Measurements from ENCODE around the gene TAS1R2.
"Not testable (repeated sequence)": the region's sequence is repeated elsewhere in the genome, so short reads cannot be mapped to it uniquely, and the experiment has no call there.

The TAS1R2 gene

DNA sequence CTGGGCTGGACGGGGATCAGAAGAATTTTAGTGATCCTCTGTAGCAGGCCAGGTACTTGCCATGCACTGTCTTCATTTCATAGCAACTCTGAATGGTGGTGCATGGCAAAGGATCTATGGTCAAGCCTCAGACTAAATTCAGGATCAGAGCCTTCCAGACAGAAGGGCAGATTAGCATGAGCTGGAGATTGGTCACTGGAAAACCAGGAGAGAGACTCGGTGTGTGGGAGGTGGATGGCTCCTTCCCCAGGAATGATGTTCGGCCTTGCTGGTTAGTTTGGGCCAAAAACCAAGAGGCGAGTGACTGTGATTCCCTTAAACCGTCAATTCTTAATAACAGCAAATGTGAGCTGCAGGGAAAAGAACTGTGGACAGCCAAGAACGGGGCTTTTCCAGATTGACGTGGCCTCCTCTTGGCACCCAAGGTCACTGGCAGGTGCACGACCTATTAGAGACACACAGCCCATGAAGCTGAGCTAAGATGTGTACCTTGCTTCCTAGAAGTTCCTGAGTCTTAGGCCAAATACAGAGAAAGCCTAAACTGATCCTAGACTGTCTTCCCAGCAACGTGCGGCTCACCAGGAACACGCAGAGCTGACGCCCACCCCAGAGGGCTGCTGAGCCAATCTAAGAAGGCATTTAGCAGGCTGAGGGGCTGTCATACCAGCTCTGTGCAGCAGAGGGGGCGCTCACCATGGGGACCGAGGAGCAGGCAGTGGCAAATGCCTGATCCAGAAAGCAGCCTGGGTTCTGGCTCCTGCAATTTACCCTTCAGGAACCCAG, 24.4 kb upstream of the TAS1R2 start:
- peak; percentile 33 for DNase-seq

DNA sequence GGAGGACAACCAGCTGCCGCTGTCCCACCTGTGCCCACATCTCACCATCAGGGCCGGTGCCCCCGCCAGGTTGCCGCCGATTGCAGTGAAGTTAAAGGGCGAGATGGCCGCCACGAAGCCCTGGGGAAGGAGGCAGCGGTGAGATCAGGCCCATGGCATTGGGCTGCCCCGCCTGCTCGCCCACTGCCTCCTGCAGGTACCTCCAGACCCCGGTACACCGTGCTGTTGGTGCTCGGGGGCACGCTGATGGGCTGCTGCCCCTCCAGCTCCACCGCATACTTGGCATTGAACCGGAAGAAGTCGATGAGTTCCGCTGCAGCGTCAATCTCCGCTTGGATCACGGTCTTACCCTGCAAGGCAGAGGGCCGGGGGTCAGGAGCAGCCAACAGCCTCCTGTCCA, 23.6 kb upstream of the TAS1R2 start:
- no peak for DNase-seq

DNA sequence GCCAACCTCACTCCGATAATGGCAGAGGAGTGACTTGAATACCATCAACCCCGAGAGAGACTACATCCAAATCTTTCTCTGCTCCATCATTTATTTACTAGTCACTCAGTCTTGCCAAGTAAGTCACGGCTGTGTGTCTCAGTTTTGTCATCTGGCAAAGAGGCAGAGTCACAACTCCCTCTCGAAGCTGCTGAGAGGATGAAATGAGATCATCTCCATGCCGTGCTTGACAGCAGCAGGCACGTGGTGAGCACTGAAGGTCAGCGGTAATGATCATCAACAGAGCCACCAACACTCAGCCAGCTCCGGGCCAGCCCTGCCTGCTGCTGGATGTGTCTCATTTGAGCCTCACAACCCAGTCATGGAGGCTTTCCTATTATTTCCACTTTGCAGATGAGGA, 23.0 kb upstream of the TAS1R2 start:
- DNase-seq, result no peak

DNA sequence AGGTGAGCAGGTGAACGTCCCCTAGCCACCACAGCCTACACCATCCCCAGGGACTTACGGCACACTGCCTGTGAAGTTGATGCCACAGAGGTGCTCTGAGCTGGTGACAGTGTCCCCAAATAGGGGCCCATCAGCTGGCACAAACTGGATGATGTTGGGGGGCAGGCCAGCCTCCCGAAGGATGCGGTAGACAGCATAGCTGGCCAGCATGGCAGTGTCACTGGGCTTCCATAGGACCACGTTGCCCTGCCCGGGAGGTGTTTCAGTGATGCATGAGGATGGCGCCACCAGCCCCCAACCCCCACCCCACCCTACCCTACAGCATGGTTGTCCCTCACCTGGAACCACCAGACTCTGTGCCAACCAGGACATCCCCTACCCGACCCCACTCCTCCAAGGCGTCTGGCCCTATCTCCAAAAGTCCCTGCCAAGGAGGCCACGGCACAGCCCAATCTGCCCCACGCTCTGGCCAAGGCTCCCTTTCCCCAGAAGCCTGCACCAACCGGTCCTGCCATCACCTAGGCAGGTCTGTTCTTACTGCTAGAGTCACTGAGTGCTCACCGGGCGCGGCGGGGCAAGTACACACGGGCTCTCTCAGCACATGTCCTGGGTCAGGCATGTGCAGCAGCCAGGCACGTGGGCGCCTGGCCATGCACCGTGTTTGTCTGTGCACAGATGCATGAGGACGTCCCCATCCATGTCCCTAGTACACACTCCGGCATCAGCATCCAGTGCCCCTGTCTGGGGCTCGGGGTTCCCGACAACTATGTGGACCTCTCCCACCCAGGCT, 22.4 kb upstream of the TAS1R2 start:
- no peak for DNase-seq

DNA sequence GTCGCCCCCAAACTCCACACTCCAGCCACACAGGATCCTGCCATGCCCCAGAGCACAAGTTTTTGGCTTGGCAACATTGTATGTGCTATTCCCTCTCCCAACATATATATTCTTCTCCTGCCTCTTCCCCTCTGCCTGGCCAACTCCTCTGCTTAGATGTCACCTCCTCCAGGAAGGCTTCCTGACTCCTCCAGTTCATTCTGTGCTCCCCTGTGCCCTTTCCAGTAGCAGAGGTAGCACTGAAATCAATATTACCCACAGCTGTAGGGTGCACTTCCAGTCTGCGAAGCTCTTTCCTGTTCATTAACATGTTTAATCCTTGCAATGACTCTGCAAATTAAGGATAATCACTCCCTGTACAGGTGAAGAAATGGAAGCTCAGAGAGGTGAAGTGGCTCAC, 21.7 kb upstream of the TAS1R2 start:
- no peak for DNase-seq

DNA sequence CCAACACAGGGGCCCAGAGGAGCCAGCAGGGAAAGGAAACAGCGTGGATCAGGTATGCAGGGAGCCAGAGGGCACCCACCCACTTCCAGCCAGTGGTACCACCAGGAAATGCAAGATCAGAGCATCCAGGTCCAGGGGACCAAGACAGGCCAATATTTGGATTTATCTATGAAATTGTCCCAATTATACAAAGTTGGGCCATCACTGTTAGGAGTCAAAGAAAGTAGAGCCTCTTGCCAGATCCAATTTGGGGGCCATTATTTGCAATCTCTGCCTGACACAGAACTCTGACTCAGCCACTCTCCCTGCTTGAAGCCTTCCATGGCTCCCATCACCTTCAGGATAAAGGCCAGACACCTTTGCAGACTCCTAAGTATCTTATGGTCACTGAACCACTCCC, 21.1 kb upstream of the TAS1R2 start:
- DNase-seq, result no peak

DNA sequence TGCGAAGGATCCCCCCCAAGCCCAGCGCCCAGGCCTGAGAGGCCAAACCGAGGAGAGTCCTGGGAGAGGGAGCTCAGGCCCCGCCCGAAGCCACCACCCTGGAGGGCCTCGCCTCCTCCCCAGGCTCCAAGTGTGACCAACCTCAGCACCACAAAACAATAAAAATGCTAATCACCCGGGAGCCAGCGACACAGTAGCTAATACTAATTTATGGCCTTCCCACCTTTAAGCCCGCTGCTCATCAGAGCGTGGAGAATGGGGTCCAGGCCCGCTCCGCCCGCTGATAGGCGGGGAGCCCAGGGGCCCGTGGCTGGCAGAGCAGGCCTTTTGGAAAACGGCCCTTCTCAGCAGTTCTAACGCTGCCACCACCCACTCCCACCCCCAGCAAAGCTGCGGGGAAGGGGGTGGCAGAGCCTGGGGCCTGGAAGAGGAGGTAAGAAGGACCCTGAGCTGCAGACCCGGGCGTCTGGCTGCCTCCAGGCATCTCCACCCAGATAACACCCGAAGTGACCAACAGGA, 20.4 kb upstream of the TAS1R2 start:
- no peak for DNase-seq

DNA sequence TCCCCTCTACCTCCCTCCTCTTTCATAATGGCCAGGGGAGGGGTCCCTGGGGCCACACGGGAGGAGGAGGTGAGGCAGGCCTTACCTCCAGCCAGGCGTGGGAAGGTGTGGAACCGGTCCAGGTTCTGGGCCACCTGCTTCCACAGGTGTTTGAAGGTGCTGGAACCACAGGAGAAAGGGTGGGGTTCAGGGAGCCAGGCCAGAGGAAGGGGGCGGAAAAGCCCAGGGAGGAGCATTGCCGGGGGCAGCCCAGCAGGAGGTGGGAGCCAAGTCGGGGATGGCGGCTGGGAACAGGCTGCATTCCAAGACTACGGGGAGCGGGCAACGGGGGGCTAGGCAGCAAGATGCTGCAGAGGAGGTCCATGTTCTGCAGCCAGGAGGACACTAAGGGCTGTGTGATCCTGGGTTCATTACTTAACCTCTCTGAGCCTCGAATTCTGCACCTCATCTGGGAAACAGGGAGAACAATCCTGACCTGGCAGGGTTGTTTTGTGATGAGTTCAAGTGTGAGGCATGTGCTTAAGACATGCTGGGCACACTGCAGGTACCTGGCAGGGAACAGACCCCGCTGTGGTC, 19.8 kb upstream of the TAS1R2 start:
- DNase-seq, result no peak

DNA sequence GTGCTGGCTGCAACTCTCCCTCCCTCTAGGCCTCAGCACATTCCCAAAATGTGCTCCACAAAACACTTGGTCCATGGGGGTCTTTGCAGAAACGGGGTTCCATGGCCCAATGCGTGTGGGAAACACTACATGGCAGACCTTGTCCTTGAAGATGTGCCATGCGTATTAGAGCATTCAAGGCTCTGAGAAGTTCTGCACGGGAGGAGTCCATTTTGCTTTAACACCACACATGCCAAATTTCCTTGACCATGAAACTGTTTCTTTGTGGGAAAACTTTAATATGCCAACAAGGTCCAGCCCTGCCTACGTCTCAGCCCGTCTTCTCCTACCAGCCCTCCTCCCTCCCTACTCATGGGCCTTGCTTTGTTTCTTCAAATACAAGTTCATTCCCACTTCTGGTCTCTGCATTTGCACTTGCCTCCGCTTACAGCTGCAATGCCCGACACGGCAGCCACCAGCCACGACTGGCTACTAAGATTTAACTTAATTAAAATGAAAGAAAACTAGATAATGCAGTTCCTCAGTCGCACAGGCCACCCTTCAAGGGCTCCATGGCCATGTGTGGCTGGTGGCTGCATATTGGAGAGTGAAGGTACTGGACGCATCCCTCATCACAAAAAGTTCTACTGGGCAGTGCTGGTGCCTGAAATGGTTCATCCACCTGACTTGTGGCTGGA, 19.2 kb upstream of the TAS1R2 start:
- DNase-seq, result no peak

DNA sequence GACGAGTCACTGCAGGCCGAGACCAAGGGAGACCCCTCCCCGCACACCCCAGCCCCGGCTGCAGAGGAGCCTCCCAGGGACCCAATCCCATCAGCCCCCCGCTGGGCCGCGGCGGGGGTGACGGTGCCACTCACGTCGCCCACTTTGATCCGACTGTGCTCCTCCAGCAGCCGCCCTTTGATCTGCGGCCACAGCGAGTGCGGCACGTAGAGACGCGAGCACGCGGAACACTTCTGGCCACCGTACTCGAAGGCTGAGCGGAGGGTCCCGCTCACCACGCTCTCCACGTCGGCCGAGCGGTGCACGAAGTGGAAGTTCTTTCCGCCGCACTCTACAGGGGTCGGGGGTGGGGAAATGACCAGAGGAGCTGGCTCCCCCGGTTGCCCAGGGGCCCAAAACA, 17.8 kb upstream of the TAS1R2 start:
- no peak for DNase-seq

DNA sequence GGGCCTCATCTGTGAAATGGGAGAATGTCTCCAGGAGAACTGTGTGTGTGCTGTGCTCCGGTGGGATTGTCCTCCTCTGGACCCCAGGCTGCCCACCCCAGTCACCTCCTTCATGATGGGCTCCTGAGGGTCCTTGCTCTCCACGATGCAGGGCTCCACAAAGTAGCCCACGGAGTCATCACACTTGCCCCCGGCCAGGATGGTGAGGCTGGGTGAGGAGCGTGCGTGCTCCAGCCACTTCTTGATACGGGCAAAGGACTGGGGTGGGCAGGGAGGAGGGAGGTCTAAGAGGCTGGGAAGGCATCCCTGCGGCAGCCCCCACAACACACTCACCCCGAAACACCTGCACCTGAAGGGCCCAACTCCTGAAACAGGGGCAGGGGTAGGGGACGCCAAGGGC, 16.8 kb upstream of the TAS1R2 start:
- no peak for DNase-seq

DNA sequence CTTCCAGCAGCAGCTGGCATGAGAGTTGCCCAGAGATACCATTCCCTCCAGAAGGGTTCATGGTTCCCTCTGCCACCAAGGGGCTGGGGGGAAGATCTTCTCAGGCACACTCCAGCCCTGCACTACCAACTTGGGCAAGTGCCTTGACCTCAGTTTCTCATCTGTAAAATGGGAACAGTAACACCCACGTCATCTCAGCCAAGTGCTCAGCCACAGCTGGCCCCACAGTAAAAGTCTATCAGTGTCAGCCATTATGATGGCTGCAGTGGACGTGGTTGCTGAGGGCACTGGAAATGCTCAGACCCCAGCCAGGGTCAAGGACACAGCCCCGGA, 16.3 kb upstream of the TAS1R2 start:
- no peak for DNase-seq

DNA sequence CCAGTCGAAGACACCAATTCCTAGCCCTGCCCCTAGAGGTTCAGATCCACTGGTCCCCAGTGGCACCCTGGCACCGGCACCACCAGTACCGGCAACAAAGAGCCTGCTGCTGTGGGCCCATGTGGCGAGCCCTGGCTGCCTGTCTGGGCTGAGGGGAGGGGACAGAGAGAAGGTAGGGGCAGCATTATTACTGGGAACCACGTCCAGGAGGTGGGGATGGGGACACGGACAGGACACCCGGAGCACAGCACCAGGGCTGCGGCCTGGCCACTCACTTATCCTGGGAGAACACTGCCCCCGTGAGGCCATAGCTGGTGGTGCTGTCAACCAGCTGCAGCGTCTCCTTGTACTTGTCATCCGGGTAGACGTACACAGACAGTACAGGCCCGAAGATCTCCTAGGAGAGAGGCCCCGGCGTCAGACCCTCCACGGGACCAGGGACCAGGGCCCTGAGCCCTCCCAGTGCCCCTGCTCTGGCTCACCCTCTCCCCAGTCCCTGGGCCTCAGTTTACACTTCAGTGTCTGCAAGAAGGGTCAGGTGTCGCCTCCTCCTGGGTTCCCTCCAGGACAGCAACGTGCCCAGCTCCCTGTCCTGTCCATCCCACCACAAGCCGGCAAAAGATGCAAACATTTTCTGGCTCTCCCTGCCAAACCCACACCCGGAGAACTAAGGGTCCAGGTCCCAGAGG, 15.8 kb upstream of the TAS1R2 start:
- DNase-seq, result peak; percentile 41

DNA sequence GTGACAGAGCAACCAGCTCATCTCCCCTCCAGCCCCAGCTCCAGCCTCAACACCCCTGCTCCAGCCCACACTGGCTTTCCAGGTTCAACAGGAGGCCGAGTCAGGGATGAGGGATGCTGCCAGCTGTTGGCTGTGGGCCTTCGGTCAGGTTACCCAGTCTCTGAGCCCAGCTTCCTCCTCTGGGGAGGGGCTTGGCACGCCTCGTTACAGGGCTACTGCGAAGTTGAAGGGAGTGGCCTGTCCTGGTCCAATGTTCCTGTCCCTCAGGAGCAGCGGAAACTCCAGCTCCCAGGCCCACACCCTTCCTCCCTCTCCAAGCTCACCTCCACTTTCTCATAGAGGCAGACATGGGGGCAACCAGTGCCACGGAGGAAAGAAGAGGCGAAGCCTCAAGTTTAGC, 15.1 kb upstream of the TAS1R2 start:
- DNase-seq, result no peak

DNA sequence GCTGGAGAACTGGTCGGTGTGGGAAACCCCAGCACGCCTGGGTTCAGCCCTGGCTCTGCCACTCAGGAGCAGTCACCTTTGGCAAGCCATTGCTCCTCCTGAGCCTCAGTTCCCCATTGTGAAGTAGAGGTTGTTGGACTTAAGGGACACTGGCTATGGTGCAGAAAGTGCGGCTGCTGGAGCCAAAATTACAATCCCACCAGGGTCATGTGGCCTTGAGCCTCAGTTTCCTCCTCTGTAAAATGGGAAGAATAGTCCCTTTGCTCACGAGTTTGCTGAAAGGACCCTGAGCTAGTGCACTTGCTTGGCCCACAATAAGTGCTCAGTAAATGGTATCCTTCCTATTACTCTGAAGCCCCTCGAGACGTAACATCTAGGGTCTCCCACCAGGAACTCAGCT, 14.6 kb upstream of the TAS1R2 start:
- no peak for DNase-seq

DNA sequence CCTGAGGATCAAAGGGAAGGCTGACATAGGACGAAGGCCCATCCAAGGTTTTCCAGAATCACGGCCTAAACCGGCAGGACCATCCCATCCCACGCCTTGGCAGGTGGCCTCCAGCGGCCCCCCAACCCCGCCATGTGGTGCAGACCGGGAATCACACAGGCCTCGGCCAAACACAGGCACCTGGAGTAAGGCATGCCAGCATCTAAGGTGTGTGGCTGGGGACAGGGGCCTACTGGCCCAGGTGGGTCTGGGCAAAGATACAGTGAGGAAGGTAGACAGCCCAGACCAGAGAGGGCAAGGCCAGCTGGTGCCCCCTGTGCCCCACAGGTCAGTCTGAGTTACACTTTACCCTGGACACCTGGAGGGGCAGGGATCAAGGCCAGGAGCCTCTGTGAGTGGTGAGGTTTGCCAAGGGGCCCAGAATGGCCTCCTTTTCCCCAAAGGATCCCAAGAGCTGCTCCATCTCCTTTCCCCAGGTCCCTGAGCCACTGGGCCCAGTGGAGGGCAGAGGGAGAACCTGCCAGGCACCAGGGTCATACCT, 12.7 kb upstream of the TAS1R2 start:
- no peak for DNase-seq

DNA sequence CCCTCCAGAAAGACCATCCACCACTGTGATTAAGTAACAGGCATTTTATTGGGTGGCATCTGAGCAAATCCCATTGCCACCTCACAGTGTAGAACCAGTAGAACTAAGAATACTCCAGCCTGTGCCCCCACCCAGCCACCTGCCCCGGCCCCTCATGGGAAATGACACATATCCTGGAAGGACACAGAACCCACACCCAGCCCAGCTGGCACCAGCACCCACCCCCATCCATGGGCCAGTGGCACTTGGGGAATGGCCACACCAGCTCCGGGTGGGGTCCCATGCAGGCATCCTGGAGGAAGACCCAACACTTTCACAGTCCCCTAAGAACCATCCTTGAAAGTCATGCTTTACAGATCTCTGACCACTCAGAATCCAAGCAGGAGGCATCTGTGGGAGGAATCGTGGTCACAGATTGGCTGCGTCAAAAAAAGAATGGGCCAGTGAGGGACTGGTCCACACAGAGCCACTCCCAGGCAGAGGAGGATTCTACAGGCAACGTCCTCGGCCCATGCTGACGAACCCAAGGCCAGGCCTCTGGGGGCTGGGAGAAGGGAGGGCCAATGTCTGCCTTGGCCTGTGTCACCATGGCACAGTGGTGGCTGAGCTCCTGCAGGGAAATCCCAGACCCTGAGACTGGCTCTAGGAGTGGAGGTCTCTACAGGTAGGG, 12.1 kb upstream of the TAS1R2 start:
- no peak for DNase-seq

DNA sequence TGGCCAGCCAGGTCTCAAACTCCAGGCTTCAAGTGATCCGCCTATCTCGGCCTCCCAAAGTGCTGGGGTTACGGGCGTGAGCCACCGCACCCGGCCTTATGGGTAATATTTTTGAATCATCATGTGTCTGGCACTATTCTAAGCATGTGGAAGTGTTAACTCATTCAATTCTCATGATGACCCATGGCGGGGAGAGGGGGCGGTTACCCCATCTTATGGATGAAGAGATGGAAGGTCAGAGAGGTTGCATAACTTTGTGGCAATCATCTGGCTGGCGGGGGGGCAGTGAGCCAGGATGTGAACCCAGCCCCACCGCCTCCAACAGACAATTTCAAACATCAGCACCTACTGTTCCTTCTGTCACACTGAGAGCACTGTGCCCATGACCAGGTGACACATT, 11.5 kb upstream of the TAS1R2 start:
- no peak for DNase-seq

DNA sequence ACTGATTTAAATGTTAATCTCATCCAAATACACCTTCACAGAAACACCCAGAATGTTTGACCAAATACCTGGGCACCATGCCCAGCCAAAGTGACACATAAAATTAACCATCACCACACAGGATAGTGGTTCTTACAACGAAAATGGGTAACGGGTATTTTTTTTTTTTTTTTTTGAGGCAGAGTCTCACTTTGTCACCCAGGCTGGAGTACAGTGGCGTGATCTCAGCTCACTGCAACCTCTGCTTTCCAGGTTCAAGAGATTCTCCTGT, 11.1 kb upstream of the TAS1R2 start:
- DNase-seq, result not testable (repeated sequence)

DNA sequence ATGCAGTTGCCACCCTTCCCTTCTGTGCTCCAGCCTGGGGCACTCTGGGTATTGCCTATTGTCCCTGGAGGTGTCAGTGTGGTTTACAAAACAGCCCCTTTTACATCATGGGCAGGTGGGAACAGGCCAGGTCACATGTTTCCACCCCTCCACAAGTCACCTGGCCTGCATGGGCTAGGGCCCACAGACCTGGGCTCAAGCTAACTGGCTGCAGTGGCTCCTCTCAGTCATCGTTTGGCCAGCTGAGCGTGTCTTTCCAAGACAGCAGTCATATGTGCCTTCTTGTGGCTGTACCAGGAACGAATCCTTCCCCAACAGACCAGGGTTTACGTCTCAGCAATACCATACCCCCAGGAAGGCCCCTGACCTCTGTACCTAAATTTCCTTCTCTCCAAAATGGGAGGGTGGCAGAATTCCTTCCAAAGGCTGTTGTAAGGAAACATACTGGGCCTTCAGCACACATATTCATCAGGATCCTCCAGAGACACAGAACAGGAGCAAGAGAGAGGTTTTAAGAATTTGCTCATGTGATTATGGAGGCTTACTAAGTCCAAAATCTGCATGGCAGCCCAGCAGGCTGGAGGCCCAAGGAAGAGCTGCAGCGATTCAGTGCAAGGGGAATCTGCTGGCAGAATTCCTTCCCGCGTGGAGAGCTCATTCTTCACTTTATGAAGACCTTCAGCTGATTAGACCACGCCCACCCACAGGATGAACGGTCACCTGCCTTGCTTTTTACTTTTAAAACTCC, 10.6 kb upstream of the TAS1R2 start:
- DNase-seq, result no peak

DNA sequence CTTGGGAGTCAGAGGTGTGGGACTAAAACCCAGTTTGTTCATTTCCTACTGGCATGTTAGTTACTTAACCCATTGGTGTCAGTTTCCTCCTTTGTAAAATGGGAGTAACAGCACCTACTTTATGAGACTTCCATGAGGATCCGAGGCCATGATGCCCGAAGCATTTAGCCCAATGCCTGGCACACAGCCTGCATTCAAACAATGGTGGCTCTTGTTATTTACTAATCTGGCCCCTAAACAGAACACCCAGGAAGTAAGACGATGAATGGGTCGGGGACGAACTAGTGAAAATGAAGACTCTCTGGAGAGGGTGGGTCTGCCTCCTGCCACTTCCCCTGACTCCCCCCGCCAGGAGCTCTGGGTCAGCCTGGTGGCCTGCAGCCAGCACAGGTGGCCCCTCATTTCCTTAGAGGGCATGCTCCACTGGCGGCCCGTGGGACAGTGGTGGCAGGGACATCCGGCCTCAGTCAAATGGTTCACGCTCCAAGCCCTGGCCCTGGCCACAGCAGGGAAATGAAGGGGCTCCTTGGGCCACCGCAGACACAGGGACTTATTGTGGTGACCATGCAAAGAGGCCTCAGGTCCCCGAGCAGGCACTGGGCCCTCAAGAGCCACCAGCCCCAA, 9.5 kb upstream of the TAS1R2 start:
- no peak for DNase-seq
